Subcutaneous abdominal adipose tissue (tissue), 5 donors: ENCODE measurements around the gene MMP15.
A peak's percentile ranks its signal among the peaks of the same experiment; 100 is the strongest.

Experiments used
- H3K27ac ChIP-seq: one replicate; pipeline ENCODE4 v1.7.0; 2013; ENCODE audit warnings: low read depth, mild to moderate bottlenecking, inconsistent platforms, low read length, moderate library complexity
- H3K27me3 ChIP-seq, 5 donors: one replicate each; pipeline ENCODE4 v1.7.0; 2013; ENCODE audit warnings: low read length in 5 of 5, inconsistent platforms in 1 of 5; ENCODE audit not compliant: control insufficient read depth in 5 of 5, insufficient read depth in 4 of 5
- H3K36me3 ChIP-seq, 5 donors: one replicate each; pipeline ENCODE4 v1.7.0; 2013; ENCODE audit warnings: low read length in 5 of 5; ENCODE audit not compliant: control insufficient read depth in 5 of 5, insufficient read depth in 5 of 5
- H3K4me1 ChIP-seq, 5 donors: one replicate each; pipeline ENCODE4 v1.7.0; 2013; ENCODE audit warnings: low read length in 5 of 5, mild to moderate bottlenecking in 3 of 5, moderate library complexity in 1 of 5; ENCODE audit not compliant: control insufficient read depth in 5 of 5, insufficient read depth in 5 of 5
- H3K4me3 ChIP-seq, 5 donors: one replicate each; pipeline ENCODE4 v1.7.0; 2013; ENCODE audit warnings: low read length in 5 of 5, low read depth in 1 of 5
- H3K9ac ChIP-seq, 5 donors: one replicate each; pipeline ENCODE4 v1.7.0; 2013; ENCODE audit warnings: low read length in 5 of 5, mild to moderate bottlenecking in 4 of 5, moderate library complexity in 3 of 5
- H3K9me3 ChIP-seq, 5 donors: one replicate each; pipeline ENCODE4 v1.7.0; 2013; ENCODE audit warnings: low read length in 5 of 5; ENCODE audit not compliant: control insufficient read depth in 5 of 5
- donor health status: healthy.
- donor health status: healthy.
- donor health status: healthy.
- donor health status: healthy.
- donor health status: healthy.

Gene MMP15

GRCh38 chr16:57996406-57997175 is 29.0 kb upstream of the MMP15 start:
- Histone ChIP-seq H3K9me3 (no peaks in the 10 kb centered on the region), H3K9ac (no peak overlapping the region), H3K4me1 (peaks cover 4 to 40% (median 35%) of the 10 kb centered on the region in 5 donors), H3K4me3 (no peak overlapping the region), H3K36me3 (peaks cover 0 to 48% (median 34%) of the 10 kb centered on the region in 5 donors), H3K27me3 (no peaks in the 10 kb centered on the region), H3K27ac (no peak overlapping the region)

DNA sequence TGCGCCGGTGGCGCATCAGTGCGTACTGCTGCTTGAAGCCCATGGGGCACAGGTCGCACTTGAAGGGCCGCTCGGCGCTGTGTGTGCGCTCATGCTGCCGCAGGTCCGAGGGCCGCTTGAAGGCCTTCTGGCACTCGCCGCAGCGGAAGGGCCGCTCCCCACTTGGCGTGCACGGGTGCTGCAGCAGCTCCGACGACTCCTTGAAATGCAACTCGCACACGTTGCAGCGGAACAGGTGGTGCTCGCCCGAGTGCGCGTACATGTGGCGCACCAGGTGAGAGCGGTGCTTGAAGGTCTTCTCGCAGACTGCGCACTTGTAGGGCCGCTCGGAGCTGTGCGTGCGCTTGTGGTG is 28.4 kb upstream of the MMP15 start:
- Histone ChIP-seq H3K36me3 (peaks cover 0 to 48% (median 34%) of the 10 kb centered on the region in 5 donors), H3K27ac (no peak overlapping the region), H3K27me3 (no peaks in the 10 kb centered on the region), H3K4me3 (no peak overlapping the region), H3K4me1 (peaks cover 6 to 46% (median 40%) of the 10 kb centered on the region in 5 donors), H3K9me3 (no peaks in the 10 kb centered on the region), H3K9ac (no peak overlapping the region)

DNA sequence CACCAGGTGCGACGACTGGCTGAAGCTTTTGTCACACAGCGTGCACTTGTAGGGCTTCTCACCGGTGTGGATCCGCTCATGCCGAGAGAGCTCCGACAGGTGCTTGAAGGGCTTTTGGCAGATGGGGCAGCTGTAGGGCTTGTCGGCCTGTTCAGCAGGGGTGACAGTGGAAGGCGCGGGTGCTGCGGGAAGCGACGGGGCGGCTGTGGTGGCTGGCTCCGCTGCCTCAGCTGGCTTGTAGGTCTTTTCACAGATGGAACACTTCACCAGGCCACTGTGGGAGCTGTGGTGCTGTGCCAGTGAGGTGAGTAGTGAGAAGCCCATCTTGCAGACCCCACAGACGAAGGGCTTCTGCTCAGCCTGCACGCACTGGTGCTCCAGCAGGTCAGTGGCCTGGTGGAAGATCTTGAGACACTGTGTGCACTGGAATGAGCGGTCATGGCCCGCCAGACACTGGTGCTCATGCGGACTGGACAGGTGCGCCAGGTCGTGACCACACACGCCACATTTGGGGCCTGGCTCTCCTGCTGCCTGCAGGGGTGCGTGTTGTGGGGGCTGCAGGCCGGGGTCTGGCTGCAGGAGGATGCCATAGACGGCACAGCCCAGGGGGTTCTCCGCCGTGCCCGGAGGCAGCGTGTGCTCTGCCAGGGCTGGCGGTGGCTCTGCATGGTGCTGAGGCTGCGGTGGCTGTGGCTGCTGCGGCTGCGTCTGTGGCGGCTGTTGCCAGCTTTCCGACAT is 27.9 kb upstream of the MMP15 start:
- Histone ChIP-seq H3K36me3 (peaks cover 0 to 49% (median 34%) of the 10 kb centered on the region in 5 donors), H3K27me3 (no peaks in the 10 kb centered on the region), H3K9ac (no peak overlapping the region), H3K4me3 (no peak overlapping the region), H3K27ac (no peak overlapping the region), H3K4me1 (peaks cover 6 to 46% (median 40%) of the 10 kb centered on the region in 5 donors), H3K9me3 (no peaks in the 10 kb centered on the region)

DNA sequence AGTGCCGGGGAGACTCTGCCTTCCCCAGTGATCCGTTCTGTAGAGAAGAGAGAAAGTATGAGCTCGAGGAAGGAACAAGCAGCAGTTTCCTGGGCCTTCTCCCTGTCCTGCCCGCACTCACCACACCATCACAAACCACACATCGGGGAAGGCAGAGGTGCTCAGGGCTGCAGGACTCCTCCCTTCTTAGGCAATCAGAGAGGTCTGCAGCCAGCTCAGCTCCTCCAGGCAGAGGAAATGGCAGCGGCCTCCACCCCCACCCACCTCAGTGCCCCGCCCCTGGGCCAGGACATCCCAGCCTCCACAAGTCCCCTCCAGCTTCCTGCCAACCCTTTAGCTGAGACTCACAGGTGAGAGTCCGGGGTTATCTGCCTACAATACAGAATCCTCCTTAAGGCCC is 27.1 kb upstream of the MMP15 start:
- Histone ChIP-seq H3K9ac (peak overlapping the region in 4 of 5 donors; percentile 1 to 93 (median 80)), H3K27ac (no peak overlapping the region), H3K9me3 (no peaks in the 10 kb centered on the region), H3K36me3 (peaks cover 0 to 48% (median 36%) of the 10 kb centered on the region in 5 donors), H3K27me3 (no peaks in the 10 kb centered on the region), H3K4me1 (peaks cover 6 to 46% (median 40%) of the 10 kb centered on the region in 5 donors), H3K4me3 (no peak overlapping the region)

GRCh38 chr16:57998992-57999365 is 26.6 kb upstream of the MMP15 start:
- Histone ChIP-seq H3K27ac (no peak overlapping the region), H3K4me3 (peak overlapping the region in 4 of 5 donors; percentile 65 to 78 (median 68)), H3K27me3 (no peaks in the 10 kb centered on the region), H3K9ac (peak overlapping the region in 4 of 5 donors; percentile 1 to 93 (median 80)), H3K9me3 (no peaks in the 10 kb centered on the region), H3K36me3 (peaks cover 0 to 43% (median 37%) of the 10 kb centered on the region in 5 donors), H3K4me1 (peaks cover 6 to 46% (median 40%) of the 10 kb centered on the region in 5 donors)

DNA sequence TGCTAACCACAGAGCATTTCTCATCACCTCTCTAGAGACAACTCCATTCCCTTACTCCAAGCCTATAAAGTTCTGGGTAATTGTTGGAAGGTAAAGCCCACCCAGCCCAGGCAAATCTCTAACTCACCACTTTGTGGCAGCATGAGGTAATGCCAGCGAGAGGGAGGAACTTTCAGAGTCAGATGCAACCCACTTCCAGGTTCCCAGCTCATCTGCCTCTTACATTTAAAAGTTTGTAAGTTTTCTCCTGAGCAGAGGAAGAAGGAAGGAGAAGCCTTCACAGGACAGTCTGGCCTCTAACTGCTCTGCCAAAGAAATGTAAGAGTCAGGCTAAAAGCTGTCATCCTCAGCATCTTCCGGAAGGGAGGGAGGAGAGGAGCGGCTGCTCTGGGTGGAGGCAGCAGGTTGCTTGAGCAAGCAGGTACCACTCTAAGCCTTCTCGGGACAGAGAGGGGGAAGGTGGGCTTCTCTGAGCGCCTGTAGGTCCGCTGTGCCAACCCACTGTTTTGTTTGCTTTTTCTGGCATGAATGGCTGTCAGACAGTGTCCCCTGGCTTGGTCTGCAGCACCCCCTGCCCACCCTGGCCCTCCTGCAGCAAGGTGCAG is 26.1 kb upstream of the MMP15 start:
- Histone ChIP-seq H3K36me3 (peaks cover 0 to 38% (median 32%) of the 10 kb centered on the region in 5 donors), H3K4me1 (peaks cover 6 to 43% (median 40%) of the 10 kb centered on the region in 5 donors), H3K4me3 (peak overlapping the region; percentile 62 to 78 (median 67)), H3K27me3 (no peaks in the 10 kb centered on the region), H3K27ac (peak overlapping the region; percentile 23), H3K9ac (peak overlapping the region in 4 of 5 donors; percentile 79 to 93 (median 80)), H3K9me3 (no peaks in the 10 kb centered on the region)

DNA sequence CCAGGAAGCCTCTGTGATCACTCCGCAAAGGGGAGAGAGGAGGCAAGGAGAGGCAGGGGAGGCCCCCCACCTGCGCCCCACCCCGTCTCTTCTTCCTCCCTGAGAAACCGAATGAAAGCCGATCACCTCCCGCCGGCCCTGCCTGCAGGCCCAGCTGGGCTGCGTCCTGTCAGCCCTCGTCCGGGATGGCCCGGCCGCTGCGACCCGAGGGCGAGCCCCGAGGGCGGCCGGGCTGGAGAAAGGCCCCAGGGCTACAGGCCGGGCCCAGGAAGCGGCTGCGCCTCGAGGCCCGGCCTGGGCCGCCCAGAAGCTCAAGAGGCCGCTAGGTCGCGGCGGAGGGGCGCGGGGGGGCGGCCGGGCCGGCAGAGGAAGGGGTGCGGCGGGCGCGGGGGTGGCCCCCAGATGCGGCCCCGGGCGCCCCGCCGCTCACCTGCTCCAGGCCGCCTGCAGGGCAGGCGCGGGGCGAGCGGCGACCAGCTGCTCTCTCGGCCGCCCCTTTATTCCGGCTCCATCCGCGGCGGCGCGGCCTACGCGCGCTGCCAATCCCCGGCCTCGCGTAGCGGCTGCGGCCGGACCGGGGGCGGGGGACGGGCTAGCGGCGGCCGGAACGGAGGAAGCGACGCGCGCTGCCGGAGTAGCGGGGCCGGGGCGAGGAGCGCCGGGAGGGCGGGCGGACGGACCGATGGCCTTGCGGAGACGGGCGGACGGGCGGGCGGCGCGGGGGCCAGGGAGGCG is 25.4 kb upstream of the MMP15 start, which contains the start of gene ZNF319:
Gene ZNF319 (minus strand): TSS at position 702 of the 735 bp plus-strand sequence. CDS start 2,407 bp downstream, outside the sequence.
- H3K4me3 ChIP-seq: peak within 1 kb of the TSS; percentile 70 to 85 (median 78)
- H3K9ac ChIP-seq: peak within 1 kb of the TSS; percentile 38 to 93 (median 86)
- H3K27me3 ChIP-seq: no peaks in the 10 kb centered on the region
- peaks cover 0 to 38% (median 32%) of the 10 kb centered on the region in 5 donors for H3K36me3 ChIP-seq
- peaks cover 6 to 40% (median 35%) of the 10 kb centered on the region in 5 donors for H3K4me1 ChIP-seq
- H3K27ac ChIP-seq: peak within 1 kb of the TSS; percentile 86
- H3K9me3 ChIP-seq: no peaks in the 10 kb centered on the region

GRCh38 chr16:58000706-58001676 is 24.6 kb upstream of the MMP15 start, which contains the start of gene USB1:
TSS of gene USB1 (plus strand) at chr16:58001407. CDS start at chr16:58001484, 77 bp downstream.
- H3K36me3 ChIP-seq: peaks cover 0 to 32% (median 23%) of the 10 kb centered on the region in 5 donors
- peak within 1 kb of the TSS; percentile 38 to 89 (median 86) for H3K9ac ChIP-seq
- no peaks in the 10 kb centered on the region for H3K9me3 ChIP-seq
- H3K27ac ChIP-seq: peak within 1 kb of the TSS; percentile 86
- no peaks in the 10 kb centered on the region for H3K27me3 ChIP-seq
- H3K4me1 ChIP-seq: peaks cover 6 to 39% (median 32%) of the 10 kb centered on the region in 5 donors
- peak within 1 kb of the TSS; percentile 37 to 85 (median 78) for H3K4me3 ChIP-seq
